AML-193 (cell line): ENCODE measurements around the gene KRT16.
"Not testable (repeated sequence)": the region's sequence is repeated elsewhere in the genome, so short reads cannot be mapped to it uniquely, and the experiment has no call there.

Experiments
- DNase-seq, 2 experiments: peaks; one replicate each; lab custom pipeline; 2025; lab: John Stamatoyannopoulos, UW

KRT16 gene

GRCh38 chr17:41583137-41584127 lies 29.1 kb downstream of the KRT16 start:
- no peak for DNase-seq

- DNase-seq = not testable (repeated sequence)
Measured at GRCh38 chr17:41582061-41582968, 30.3 kb downstream of the KRT16 start.

- no peak for DNase-seq
Measured at GRCh38 chr17:41581366-41582060, 31.1 kb downstream of the KRT16 start.

- no peak for DNase-seq
Measured at GRCh38 chr17:41580687-41581365, 31.7 kb downstream of the KRT16 start.

- no peak for DNase-seq
Measured at GRCh38 chr17:41580244-41580575, 32.4 kb downstream of the KRT16 start.

- DNase-seq = peak; percentile 70 to 79
Measured at GRCh38 chr17:41579484-41580243, 32.9 kb downstream of the KRT16 start.

- no peak for DNase-seq
Measured at GRCh38 chr17:41578971-41579370, 33.6 kb downstream of the KRT16 start.

- no peak for DNase-seq
Measured at GRCh38 chr17:41578538-41578937, 34.0 kb downstream of the KRT16 start.

- DNase-seq = not testable (repeated sequence)
Measured at GRCh38 chr17:41576740-41577139, 35.8 kb downstream of the KRT16 start.

- no peak for DNase-seq
Measured at GRCh38 chr17:41575336-41575735, 37.2 kb downstream of the KRT16 start.

- no peak for DNase-seq
Measured at GRCh38 chr17:41571561-41572434, 40.8 kb downstream of the KRT16 start, which contains the start of gene KRT9. TSS of gene KRT9 (minus strand) at chr17:41572059. CDS start at chr17:41571992, 67 bp downstream.

- no peak for DNase-seq
Measured at GRCh38 chr17:41567317-41567716, 45.2 kb downstream of the KRT16 start.

GRCh38 chr17:41565338-41565737 lies 47.2 kb downstream of the KRT16 start:
- DNase-seq = no peak

- DNase-seq = no peak
Measured at GRCh38 chr17:41563607-41564170, 48.9 kb downstream of the KRT16 start.

- no peak for DNase-seq
Measured at GRCh38 chr17:41561554-41561953, 51.0 kb downstream of the KRT16 start.
